C4-2B (cell line): ENCODE data around the gene SMARCC1.

Source experiments
- ZFX ChIP-seq: fragments of 450-650 bp; IDR thresholded peaks from 2 replicates; pipeline ENCODE4 v1.6.1; 2017
- TF ChIP-seq, protein P1 (sequence below): fragments of 450-650 bp; conservative IDR thresholded peaks from 2 replicates; pipeline ENCODE4 v1.5.1; 2017; ENCODE audit warnings: mild to moderate bottlenecking

DNA sequence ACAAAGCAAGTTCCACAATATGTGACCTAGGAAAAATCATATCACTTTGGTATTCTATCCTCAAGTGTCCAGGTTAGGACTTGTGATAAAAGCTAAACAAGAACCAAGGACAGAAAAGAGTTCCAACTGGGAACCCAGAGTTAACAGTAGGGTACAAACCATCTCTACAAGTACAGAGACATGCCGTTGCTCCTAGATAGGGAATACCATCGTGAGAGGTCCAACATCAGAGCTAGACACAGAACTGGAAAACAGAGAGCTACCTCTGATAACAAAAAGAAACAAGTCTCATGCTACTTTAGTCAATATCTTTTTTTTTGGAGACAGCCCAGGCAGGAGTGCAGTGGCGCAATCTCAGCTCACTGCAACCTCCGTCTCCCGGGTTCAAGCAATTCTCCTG lies 37.8 kb downstream of the SMARCC1 start:
- TF ChIP-seq, protein P1, sequence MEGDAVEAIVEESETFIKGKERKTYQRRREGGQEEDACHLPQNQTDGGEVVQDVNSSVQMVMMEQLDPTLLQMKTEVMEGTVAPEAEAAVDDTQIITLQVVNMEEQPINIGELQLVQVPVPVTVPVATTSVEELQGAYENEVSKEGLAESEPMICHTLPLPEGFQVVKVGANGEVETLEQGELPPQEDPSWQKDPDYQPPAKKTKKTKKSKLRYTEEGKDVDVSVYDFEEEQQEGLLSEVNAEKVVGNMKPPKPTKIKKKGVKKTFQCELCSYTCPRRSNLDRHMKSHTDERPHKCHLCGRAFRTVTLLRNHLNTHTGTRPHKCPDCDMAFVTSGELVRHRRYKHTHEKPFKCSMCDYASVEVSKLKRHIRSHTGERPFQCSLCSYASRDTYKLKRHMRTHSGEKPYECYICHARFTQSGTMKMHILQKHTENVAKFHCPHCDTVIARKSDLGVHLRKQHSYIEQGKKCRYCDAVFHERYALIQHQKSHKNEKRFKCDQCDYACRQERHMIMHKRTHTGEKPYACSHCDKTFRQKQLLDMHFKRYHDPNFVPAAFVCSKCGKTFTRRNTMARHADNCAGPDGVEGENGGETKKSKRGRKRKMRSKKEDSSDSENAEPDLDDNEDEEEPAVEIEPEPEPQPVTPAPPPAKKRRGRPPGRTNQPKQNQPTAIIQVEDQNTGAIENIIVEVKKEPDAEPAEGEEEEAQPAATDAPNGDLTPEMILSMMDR, result no peak
- no peak for TF ChIP-seq ZFX
